ENCODE results near the gene HOXA10. TPM values are rescaled to one million over a fixed set of nuclear protein-coding genes. Genes with fewer than 3 reads are reported as not detected.
A peak's percentile ranks its signal among the peaks of the same experiment; 100 is the strongest.

The HOXA10 gene
- total RNA-seq, 6 experiments from 2014 or later: 38.9 to 43.5 (median 41.1) TPM

- peak overlapping the region; percentile 99 for H3K27ac Mint-ChIP-seq
- peaks cover 26% of the 10 kb centered on the region for H3K27me3 Mint-ChIP-seq (ENCODE audit: insufficient read depth)
- TF ChIP-seq, protein P1, sequence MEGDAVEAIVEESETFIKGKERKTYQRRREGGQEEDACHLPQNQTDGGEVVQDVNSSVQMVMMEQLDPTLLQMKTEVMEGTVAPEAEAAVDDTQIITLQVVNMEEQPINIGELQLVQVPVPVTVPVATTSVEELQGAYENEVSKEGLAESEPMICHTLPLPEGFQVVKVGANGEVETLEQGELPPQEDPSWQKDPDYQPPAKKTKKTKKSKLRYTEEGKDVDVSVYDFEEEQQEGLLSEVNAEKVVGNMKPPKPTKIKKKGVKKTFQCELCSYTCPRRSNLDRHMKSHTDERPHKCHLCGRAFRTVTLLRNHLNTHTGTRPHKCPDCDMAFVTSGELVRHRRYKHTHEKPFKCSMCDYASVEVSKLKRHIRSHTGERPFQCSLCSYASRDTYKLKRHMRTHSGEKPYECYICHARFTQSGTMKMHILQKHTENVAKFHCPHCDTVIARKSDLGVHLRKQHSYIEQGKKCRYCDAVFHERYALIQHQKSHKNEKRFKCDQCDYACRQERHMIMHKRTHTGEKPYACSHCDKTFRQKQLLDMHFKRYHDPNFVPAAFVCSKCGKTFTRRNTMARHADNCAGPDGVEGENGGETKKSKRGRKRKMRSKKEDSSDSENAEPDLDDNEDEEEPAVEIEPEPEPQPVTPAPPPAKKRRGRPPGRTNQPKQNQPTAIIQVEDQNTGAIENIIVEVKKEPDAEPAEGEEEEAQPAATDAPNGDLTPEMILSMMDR (IDR thresholded peaks at IDR 0.05): no peak
- peaks cover 61% of the 10 kb centered on the region for H3K36me3 Mint-ChIP-seq (ENCODE audit: low read depth)
- H3K4me3 Mint-ChIP-seq: peak overlapping the region; percentile 96
- peaks cover 62% of the 10 kb centered on the region for H3K4me1 Mint-ChIP-seq (ENCODE audit: low read depth)
- no peaks in the 10 kb centered on the region for H3K9me3 Mint-ChIP-seq
- peak; percentile 89 for DNase-seq
Observed at GRCh38 chr7:27172823-27173510, 1.2 kb downstream of the HOXA10 start.

DNA sequence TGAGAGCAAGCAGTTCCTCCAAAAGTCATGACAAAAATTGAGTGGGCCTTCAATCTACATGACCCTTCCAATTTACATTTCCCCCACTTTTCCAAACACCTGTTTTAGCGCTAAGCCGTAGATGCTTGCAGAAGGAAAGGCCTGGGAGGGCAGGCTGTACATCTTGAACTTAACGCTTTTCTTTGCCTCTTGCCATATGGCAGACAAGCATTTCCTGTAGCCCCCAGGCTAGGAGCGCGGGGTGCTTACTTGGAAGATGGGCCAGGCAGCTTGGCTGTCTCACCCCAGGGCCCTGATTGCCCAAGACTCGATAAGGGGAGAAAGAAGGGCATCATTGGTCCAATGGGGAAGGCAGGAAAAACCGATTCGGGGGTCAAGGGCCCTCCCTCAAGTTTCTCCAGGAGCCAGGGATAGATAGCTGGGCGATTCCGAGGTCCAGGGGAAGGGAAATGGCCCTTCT lies 1.8 kb downstream of the HOXA10 start:
- H3K36me3 Mint-ChIP-seq (ENCODE audit: low read depth): peaks cover 58% of the 10 kb centered on the region
- H3K27ac Mint-ChIP-seq: peak overlapping the region; percentile 99
- TF ChIP-seq, protein P1 (IDR thresholded peaks at IDR 0.05): no peak
- no peaks in the 10 kb centered on the region for H3K9me3 Mint-ChIP-seq
- H3K4me3 Mint-ChIP-seq: peak overlapping the region; percentile 96
- H3K4me1 Mint-ChIP-seq (ENCODE audit: low read depth): peaks cover 62% of the 10 kb centered on the region
- H3K27me3 Mint-ChIP-seq (ENCODE audit: insufficient read depth): peaks cover 26% of the 10 kb centered on the region
- peak; percentile 75 for DNase-seq

GRCh38 chr7:27171637-27172314 lies 2.3 kb downstream of the HOXA10 start:
- DNase-seq: no peak
- Mint-ChIP-seq H3K9me3 (no peaks in the 10 kb centered on the region), H3K27me3 (ENCODE audit: insufficient read depth) (peaks cover 30% of the 10 kb centered on the region), H3K4me3 (peak overlapping the region; percentile 96), H3K4me1 (ENCODE audit: low read depth) (peaks cover 62% of the 10 kb centered on the region), H3K27ac (peak overlapping the region; percentile 99), H3K36me3 (ENCODE audit: low read depth) (peaks cover 60% of the 10 kb centered on the region)
- TF ChIP-seq, protein P1 (IDR thresholded peaks at IDR 0.05): no peak; the same call in 1 of the 2 replicates

DNA sequence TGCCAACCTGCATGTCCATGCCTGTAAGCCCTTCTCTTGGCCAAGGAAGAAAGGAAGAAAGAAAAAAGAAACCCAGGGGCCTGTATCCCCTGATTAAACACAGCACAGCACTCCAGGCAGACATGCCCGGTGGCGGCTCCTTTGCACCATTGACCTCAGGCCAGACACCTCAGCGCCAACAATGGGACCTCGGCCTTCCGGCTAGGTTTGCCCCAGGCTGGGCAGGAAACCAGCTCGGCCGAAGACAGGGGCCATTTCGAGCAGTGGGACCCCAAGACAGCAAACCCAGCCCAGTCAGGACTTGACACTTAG lies 2.8 kb downstream of the HOXA10 start:
- TF ChIP-seq, protein P1 (IDR thresholded peaks at IDR 0.05): no peak
- Mint-ChIP-seq H3K36me3 (ENCODE audit: low read depth) (peaks cover 56% of the 10 kb centered on the region), H3K9me3 (no peaks in the 10 kb centered on the region), H3K27me3 (ENCODE audit: insufficient read depth) (peaks cover 30% of the 10 kb centered on the region), H3K4me1 (ENCODE audit: low read depth) (peaks cover 59% of the 10 kb centered on the region), H3K4me3 (peak overlapping the region; percentile 96), H3K27ac (peak overlapping the region; percentile 99)
- DNase-seq: no peak

DNA sequence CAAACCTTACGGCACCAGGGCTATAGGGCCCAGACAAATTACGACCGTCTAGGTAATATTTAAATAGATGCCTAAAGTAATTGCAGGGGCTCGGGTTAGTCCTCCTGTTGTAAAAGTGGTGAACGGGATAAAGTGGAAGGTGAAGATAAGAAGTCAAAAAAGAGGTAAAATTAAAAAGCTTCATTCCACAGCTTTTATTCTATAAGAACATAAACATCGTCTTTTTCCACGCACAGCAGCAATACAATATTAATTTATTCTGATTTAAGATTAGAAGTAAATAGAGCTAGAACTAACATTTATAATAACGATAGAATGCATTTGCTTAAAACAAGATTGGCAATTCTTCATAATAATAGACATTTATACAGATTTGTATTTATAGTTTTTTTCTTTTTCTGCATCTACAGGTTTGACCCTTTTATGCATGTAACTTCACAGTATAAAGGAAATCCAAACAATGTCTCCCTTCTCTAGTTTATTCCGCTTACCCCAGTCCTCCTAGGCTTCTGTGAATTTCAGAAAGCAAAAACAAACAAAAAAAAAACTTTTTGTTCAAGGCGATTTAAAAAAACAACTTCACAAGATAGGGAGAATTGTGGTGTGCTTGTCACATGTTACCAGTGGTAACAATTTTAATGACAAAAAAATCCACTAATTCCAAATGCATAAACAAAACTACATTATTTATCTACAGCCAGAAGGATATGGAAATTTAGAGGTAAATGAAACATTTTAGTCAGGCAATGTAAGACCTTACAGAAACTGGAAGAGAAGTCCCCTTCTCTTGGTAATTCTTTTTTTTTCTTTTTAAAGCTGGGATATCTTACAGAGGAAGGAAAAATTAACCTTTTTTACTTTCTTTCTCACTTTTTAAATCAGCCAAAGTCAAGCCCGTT lies 3.4 kb downstream of the HOXA10 start:
- Mint-ChIP-seq H3K27ac (peak overlapping the region; percentile 99), H3K9me3 (no peaks in the 10 kb centered on the region), H3K4me1 (ENCODE audit: low read depth) (peaks cover 53% of the 10 kb centered on the region), H3K36me3 (ENCODE audit: low read depth) (peaks cover 52% of the 10 kb centered on the region), H3K4me3 (peak overlapping the region; percentile 96), H3K27me3 (ENCODE audit: insufficient read depth) (peaks cover 27% of the 10 kb centered on the region)
- TF ChIP-seq, protein P1 (IDR thresholded peaks at IDR 0.05): no peak
- DNase-seq: no peak

Measured in HFFc6 (cell line).